K562 (cell line): Measurements from ENCODE around the gene BACE2.

Source experiments
- PRPF4 ChIP-seq: fragments of 200-400 bp; formaldehyde crosslinking; IDR thresholded peaks from one replicate; pipeline ENCODE4 v1.6.1; 2017; ENCODE audit warnings: low read length, low read depth, mild to moderate bottlenecking; ENCODE audit not compliant: insufficient read depth, poor library complexity, severe bottlenecking
- TEAD2 ChIP-seq: fragments of 450-650 bp; IDR thresholded peaks from 2 replicates; pipeline ENCODE4 v1.6.1; 2016; ENCODE audit warnings: missing genetic modification characterization, control low read depth, missing compliant biosample characterization
- UBTF ChIP-seq, 2 experiments: IDR thresholded peaks; 2 replicates each; pipeline ENCODE4 v1.6.1; 2012; ENCODE audit warnings: improper control_type of control experiment in 2 of 2, low read depth in 2 of 2, low read length in 2 of 2, borderline replicate concordance in 1 of 2
- ZKSCAN1 ChIP-seq: fragments of 150-350 bp; IDR thresholded peaks from 2 replicates; pipeline ENCODE4 v1.6.1; 2016; ENCODE audit warnings: low read depth, low read length
- TF ChIP-seq, protein P1 (sequence below): fragments of 450-650 bp; IDR thresholded peaks from one replicate; pipeline ENCODE4 v1.6.1; 2018; ENCODE audit warnings: mild to moderate bottlenecking, moderate library complexity; ENCODE audit not compliant: partially characterized antibody
- TF ChIP-seq, protein P2 (sequence below), 3 experiments: IDR thresholded peaks in 2 of 3; conservative IDR thresholded peaks in 1 of 3; 2 replicates each; pipeline ENCODE4 v1.5.1; 2011 to 2012; ENCODE audit warnings: low read length in 3 of 3, mild to moderate bottlenecking in 3 of 3, control low read depth in 2 of 3, improper control_type of control experiment in 1 of 3, inconsistent platforms in 1 of 3, low read depth in 1 of 3, mixed read lengths in 1 of 3, moderate library complexity in 1 of 3; ENCODE audit not compliant: insufficient read depth in 2 of 3

DNA sequence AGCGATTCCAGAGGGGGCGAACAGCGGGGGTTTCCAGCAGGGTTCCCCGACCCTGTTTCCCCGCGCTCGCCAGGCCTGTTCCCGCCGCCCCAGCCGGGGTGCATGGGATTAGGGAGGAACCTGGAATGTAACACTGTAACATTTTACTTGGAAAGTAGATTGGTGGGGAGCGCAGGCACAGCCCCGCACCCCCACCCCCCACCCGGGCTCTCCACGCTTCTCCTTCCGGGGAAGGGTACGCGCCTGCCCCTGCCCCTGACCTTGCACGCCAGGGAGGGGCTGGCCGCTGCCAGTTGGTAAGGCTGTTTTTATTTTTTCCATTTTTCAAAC is 149.1 kb downstream of the BACE2 start:
- TF ChIP-seq, protein P1, sequence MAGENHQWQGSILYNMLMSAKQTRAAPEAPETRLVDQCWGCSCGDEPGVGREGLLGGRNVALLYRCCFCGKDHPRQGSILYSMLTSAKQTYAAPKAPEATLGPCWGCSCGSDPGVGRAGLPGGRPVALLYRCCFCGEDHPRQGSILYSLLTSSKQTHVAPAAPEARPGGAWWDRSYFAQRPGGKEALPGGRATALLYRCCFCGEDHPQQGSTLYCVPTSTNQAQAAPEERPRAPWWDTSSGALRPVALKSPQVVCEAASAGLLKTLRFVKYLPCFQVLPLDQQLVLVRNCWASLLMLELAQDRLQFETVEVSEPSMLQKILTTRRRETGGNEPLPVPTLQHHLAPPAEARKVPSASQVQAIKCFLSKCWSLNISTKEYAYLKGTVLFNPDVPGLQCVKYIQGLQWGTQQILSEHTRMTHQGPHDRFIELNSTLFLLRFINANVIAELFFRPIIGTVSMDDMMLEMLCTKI, result no peak
- TF ChIP-seq TEAD2 (tag), result no peak
- TF ChIP-seq, protein P2, sequence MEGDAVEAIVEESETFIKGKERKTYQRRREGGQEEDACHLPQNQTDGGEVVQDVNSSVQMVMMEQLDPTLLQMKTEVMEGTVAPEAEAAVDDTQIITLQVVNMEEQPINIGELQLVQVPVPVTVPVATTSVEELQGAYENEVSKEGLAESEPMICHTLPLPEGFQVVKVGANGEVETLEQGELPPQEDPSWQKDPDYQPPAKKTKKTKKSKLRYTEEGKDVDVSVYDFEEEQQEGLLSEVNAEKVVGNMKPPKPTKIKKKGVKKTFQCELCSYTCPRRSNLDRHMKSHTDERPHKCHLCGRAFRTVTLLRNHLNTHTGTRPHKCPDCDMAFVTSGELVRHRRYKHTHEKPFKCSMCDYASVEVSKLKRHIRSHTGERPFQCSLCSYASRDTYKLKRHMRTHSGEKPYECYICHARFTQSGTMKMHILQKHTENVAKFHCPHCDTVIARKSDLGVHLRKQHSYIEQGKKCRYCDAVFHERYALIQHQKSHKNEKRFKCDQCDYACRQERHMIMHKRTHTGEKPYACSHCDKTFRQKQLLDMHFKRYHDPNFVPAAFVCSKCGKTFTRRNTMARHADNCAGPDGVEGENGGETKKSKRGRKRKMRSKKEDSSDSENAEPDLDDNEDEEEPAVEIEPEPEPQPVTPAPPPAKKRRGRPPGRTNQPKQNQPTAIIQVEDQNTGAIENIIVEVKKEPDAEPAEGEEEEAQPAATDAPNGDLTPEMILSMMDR (IDR thresholded peaks at IDR 0.05 in 2 of 3, conservative IDR thresholded peaks at IDR 0.05 in 1 of 3; ENCODE audit: insufficient read depth in 2 of 3, low read depth in 1 of 3, low read length in 3 of 3), result no peak
- no peak for TF ChIP-seq PRPF4
- no peak for TF ChIP-seq ZKSCAN1
- TF ChIP-seq UBTF (IDR thresholded peaks at IDR 0.05; ENCODE audit: borderline replicate concordance in 1 of 2, low read depth in 2 of 2, low read length in 2 of 2), result no peak
